HG03432 (cell line): ENCODE results near the gene MAN2A1.

Source experiments
- ATAC-seq: cut with Tn5 transposase; IDR thresholded peaks from one replicate; pipeline ENCODE4 v1.9.1; 2021; ENCODE audit warnings: mild to moderate bottlenecking, moderate library complexity; ENCODE audit not compliant: unreplicated experiment

Gene MAN2A1

DNA sequence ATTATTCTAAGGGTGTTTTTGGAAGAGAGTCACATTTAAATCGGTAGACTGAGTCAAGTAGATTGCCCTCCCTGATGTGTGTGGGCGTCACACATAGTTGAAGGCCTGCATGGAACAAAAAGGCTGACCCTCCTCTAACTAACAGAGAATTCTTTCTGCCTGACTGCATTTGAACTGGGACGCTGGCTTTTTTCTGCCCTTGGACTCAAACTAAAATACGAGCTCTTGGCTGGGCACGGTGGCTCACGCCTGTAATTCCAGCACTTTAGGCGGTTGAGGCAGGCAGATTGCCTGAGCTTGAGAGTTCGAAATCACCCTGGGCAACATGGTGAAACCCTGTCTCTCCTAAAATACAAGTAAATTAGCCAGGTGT, 209.4 kb downstream of the MAN2A1 start:
- ATAC-seq: no peak

GRCh38 chr5:109900461-109900860, 210.7 kb downstream of the MAN2A1 start:
- no peak for ATAC-seq

DNA sequence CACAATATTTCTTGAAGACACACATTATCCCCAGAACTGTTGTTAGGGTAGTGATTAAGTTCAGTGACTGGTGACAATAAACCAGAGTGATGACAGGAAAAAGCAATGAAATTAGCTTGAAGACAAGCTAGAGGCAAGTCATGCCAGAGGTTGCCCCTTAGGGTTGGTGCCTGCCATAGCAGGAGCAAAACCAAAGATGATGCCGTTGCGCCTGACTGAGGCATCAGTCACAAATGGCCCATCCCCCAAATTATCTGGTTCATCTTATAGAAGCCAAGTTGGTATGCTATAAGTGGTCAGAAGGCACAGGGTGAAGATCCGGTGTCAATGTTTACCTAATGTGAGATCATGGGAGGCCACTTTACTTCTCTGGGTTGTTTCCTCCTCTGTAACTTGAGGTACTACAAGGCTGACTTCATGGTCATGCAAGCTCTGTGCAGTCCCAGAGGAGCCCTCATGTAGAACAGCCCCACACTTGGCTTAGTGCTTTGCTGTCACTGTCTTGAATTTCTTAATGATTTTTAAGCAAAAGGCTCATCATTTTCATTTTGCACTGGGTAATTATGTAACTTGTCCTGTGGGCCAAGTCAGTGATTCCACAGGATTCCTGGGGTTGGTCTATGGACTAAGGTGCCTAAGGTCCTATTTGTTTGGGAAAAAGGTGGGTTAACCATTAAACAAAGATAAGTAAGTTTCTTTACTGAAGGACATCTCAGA, 211.3 kb downstream of the MAN2A1 start:
- ATAC-seq: no peak

DNA sequence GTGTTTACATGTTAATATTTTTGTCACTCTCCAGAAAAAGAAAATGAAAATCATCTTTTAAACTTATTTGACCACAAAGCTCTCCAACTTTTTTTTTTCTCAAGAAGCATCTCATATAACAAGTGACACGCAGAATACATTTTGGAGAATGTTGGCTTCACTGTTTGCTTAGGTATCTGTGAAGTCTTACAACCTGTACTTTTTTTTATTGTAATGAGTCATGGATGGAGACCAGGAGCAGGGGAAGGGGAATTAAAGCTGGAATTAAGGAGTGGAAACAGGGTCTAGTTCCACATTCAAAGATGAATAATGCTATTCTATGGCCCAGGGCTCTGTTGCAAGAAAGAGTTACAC, 211.9 kb downstream of the MAN2A1 start:
- no peak for ATAC-seq

- ATAC-seq: no peak
These were observed 213.3 kb downstream of the MAN2A1 start for GRCh38 chr5:109903061-109903460.

DNA sequence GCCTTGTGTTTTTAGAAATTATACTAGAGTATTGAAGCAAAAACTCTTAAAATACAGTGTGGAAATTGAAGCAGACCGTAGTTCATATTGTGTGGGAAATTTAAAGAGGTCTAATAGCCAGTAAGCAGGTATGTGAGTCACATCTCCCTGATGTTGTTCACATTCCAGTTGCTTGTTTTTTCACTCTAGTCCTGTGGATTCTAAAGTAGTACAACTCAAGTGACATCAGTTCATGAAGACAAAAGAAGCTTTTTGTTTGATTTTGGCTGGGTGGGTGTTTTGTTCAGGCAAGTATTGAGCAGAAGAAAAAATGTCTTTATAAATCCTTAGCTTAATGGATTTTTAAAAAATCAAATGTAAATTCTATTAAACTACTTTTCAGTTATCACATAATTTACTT, 216.2 kb downstream of the MAN2A1 start:
- ATAC-seq: no peak

GRCh38 chr5:109907189-109907588, 217.5 kb downstream of the MAN2A1 start:
- ATAC-seq: no peak

- no peak for ATAC-seq
These were observed 218.0 kb downstream of the MAN2A1 start for GRCh38 chr5:109907731-109908130.

DNA sequence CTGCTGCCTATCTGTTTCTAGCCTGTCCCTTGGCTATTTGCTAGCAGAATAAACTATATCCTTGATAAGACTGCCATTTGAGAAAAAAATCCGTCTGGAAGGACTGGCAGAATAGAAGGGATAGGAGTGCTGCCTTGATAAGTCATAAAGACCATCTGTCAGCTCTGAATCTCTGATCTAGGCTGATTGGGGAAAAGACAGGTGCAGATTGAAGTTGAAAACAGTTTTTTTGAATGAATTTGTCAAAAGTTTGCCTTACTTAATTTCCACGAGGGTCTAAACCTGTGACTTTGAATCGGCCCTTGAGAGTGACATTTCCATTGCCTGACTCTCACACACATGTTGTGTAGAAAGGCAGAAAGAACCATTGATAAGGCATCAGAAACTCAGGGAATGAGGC, 218.6 kb downstream of the MAN2A1 start:
- ATAC-seq: no peak

GRCh38 chr5:109910874-109911273, 221.1 kb downstream of the MAN2A1 start:
- no peak for ATAC-seq

DNA sequence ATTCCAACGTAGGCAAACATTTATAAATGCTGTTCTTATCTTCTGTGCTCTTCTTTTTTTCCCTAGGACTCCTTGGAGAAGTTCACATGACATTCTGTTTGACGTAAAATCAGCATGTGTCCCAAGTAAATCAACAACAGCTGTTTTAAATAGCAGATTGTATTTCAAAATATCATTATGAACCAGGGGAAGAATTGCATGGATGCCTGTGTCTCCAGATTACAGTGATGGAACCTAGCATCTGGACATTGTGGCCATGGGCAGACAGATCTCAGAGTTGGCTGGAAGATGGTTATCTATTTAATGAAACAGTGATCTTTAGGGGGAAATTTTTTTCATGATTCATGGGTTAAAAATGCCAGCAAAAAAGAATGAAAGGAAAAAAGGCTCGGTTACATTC, 222.0 kb downstream of the MAN2A1 start:
- no peak for ATAC-seq

DNA sequence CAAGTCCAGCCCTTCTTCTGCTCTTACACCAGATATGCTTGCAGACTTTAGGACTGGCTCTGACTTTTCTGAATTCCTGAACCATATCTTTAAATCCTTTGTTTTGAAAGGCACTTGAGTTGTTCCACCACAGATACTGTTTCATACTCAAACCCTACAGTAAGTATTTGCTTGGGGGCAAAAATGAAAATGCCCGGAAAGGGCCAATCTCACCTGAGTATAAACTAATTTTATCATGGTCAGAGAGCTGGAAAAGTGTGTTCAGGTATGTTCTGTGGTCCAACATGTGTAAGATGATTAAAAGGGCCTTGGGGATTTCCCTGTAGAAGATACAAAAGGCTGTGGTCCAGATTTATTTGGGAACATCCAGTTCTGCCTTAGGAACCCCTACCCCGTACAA, 225.2 kb downstream of the MAN2A1 start:
- no peak for ATAC-seq

GRCh38 chr5:109916481-109917153, 226.9 kb downstream of the MAN2A1 start:
- ATAC-seq: no peak
